NB4 (cell line): Measurements from ENCODE around the gene SCIMP.
"Not testable (repeated sequence)": the region's sequence is repeated elsewhere in the genome, so short reads cannot be mapped to it uniquely, and the experiment has no call there.

Experiments
- CTCF ChIP-seq: IDR thresholded peaks from one replicate; pipeline ENCODE4 v1.5.1; 2012; ENCODE audit warnings: low read depth, low read length
- MYC ChIP-seq: IDR thresholded peaks from 2 replicates; pipeline ENCODE4 v1.6.1; 2011; ENCODE audit warnings: low read depth, low read length
- POLR2A ChIP-seq: IDR thresholded peaks from 2 replicates; pipeline ENCODE4 v1.6.1; 2011; ENCODE audit warnings: mild to moderate bottlenecking; ENCODE audit not compliant: insufficient read length; ENCODE audit errors: extremely low read depth

GRCh38 chr17:5233492-5233891 lies 1.2 kb downstream of the SCIMP start:
- not testable (repeated sequence) for TF ChIP-seq CTCF, MYC, POLR2A
